H1 (cell line): ENCODE measurements around the gene CD46. TPM values are rescaled to one million over a fixed set of nuclear protein-coding genes. Genes with fewer than 3 reads are reported as not detected.

Source experiments
- CEBPB ChIP-seq: IDR thresholded peaks from 2 replicates; pipeline ENCODE4 v1.6.1; 2012; ENCODE audit warnings: low read depth, low read length
- CHD2 ChIP-seq: IDR thresholded peaks from 2 replicates; pipeline ENCODE4 v1.6.1; 2012; ENCODE audit warnings: low read length, improper control_type of control experiment
- EP300 ChIP-seq, 2 experiments: IDR thresholded peaks; 1 replicate in 1 of 2; 2 replicates in 1 of 2; pipeline ENCODE4 v1.6.1; 2011 to 2012; ENCODE audit warnings: low read depth in 2 of 2, low read length in 2 of 2, mild to moderate bottlenecking in 2 of 2, borderline replicate concordance in 1 of 2, inconsistent platforms in 1 of 2, moderate library complexity in 1 of 2
- KDM5A ChIP-seq: fragments of 200-600 bp; IDR thresholded peaks from 2 replicates; pipeline ENCODE4 v1.7.1; 2012; ENCODE audit warnings: mild to moderate bottlenecking, low read length, inconsistent platforms, mixed read lengths
- SAP30 ChIP-seq: fragments of 300-600 bp; sonication (generic); IDR thresholded peaks from 2 replicates; pipeline ENCODE4 v1.7.1; 2012; ENCODE audit warnings: low read length, moderate library complexity, mild to moderate bottlenecking, inconsistent platforms; ENCODE audit not compliant: insufficient read depth, insufficient replicate concordance
- polyA plus RNA-seq, 7 experiments: library from polyadenylated mRNA; depleted of rRNA in 3 of 7; stranded (reverse) in 5 of 7; unstranded in 2 of 7; fragments of >200 nt in 5 of 7; fragments of 200-250 nt in 2 of 7; gene quantifications; 1 replicate in 5 of 7; 2 replicates in 1 of 7; 4 replicates in 1 of 7; pipeline versions ENCODE4 v1.2.1 to v1.2.3, GENCODE V29; 2011 to 2013; ENCODE audit warnings: missing spikeins in 2 of 7, mixed read lengths in 2 of 7
- total RNA-seq: library from RNA; stranded (reverse); fragmentation: NEBNext Ultra II Directional; extraction: Animal tissue kit (Norgen Biotek cat#: 25700); gene quantifications from 2 replicates; pipeline ENCODE4 v1.2.1, GENCODE V29; 2021

Gene CD46
- total and polyA plus RNA-seq, 2 of the 8 experiments (the other 6 are each of a cell fraction or from before 2014, with no cell fraction given): 60.9 to 113 TPM

DNA sequence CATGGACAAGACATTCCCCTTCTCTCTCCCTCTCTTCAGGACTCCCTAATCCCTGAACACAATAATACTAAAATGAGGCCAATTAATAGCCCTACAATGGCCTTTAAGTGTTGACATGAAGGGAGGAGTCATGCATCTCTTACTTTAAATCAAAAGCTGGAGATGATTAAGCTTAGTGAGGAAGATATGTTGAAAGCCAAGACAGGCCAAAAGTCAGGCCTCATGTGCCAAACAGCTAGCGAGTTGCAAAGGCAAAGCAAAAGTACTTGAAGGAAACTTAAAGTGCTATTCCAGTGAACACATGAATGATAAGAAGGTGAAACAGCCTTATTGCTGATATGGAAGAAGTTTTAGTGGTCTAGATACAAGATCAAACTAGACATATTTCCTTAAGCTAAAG is 49.5 kb upstream of the CD46 start (continued):
- TF ChIP-seq KDM5A: no peak
- no peak for TF ChIP-seq EP300 (IDR thresholded peaks at IDR 0.05; ENCODE audit: borderline replicate concordance in 1 of 2, low read depth in 2 of 2, low read length in 2 of 2)
- no peak for TF ChIP-seq SAP30
- TF ChIP-seq CEBPB: no peak
- TF ChIP-seq CHD2: no peak
